ENCODE measurements around the gene MUC21. TPM values are rescaled to one million over a fixed set of nuclear protein-coding genes. Genes with fewer than 3 reads are reported as not detected.
"Not testable (repeated sequence)": the region's sequence is repeated elsewhere in the genome, so short reads cannot be mapped to it uniquely, and the experiment has no call there.

MUC21 gene
- total RNA-seq, 1 experiment from 2014 or later: 0.13 TPM

- intact Hi-C loops (cut with micrococcal nuclease; ENCODE audit: unreplicated experiment): no loop called here
- Histone ChIP-seq H3K36me3 (ENCODE audit: low read depth) (no peaks in the 10 kb centered on the region), H2AFZ (no peak overlapping the region), H4K20me1 (ENCODE audit: insufficient read depth) (no peaks in the 10 kb centered on the region), H3K4me2 (no peak overlapping the region), H3K9me3 (ENCODE audit: insufficient read depth, low read depth) (no peaks in the 10 kb centered on the region; the same call in 1 of the 2 replicates), H3K27ac (no peak overlapping the region), H3K79me2 (ENCODE audit: low read depth) (no peaks in the 10 kb centered on the region), H3F3A (ENCODE audit: insufficient read depth, low read depth) (no peaks in the 10 kb centered on the region), H3K4me1 (replicated peaks; ENCODE audit: insufficient read depth) (no peaks in the 10 kb centered on the region), H3K27me3 (ENCODE audit: insufficient read depth, low read depth) (no peaks in the 10 kb centered on the region), H3K4me3 (no peak overlapping the region), H3K9me2 (ENCODE audit: insufficient read depth) (no peaks in the 10 kb centered on the region)
- POLR2A ChIA-PET (ENCODE audit: unreplicated experiment): interaction anchor here (0.6 kb wide), 1 partner anchor 12 kb away, joined by 3 read pairs; no protein-coding TSS in a partner anchor
- no peak for DNase-seq
- TF ChIP-seq EZH2 (IDR thresholded peaks at IDR 0.05; ENCODE audit: low read depth) (no peak), CTCF (conservative IDR thresholded peaks at IDR 0.05) (no peak)
- BruUV-seq (replicated peaks): no TSS peak
- CTCF ChIA-PET: no interaction called here
Measured at GRCh38 chr6:31020057-31020456, 36.5 kb downstream of the MUC21 start.

GRCh38 chr6:31020631-31021255 lies 37.2 kb downstream of the MUC21 start:
- CTCF ChIA-PET: not testable (repeated sequence)

GRCh38 chr6:31021705-31022531 lies 38.4 kb downstream of the MUC21 start:
- H4K20me1 ChIP-seq (ENCODE audit: insufficient read depth); POLR2A ChIA-PET (ENCODE audit: unreplicated experiment); intact Hi-C loops (cut with micrococcal nuclease; ENCODE audit: unreplicated experiment); DNase-seq; H3F3A ChIP-seq (ENCODE audit: insufficient read depth, low read depth); H3K36me3 ChIP-seq (ENCODE audit: low read depth); H3K27ac ChIP-seq; H3K4me1 ChIP-seq (replicated peaks; ENCODE audit: insufficient read depth); CTCF ChIA-PET; H3K27me3 ChIP-seq (ENCODE audit: insufficient read depth, low read depth); H3K4me2 ChIP-seq; H2AFZ ChIP-seq; H3K9me3 ChIP-seq (ENCODE audit: insufficient read depth, low read depth); BruUV-seq (replicated peaks); H3K79me2 ChIP-seq (ENCODE audit: low read depth); H3K4me3 ChIP-seq; H3K9me2 ChIP-seq (ENCODE audit: insufficient read depth): not testable (repeated sequence)

More at GRCh38 chr6:31020631-31021255, 37.2 kb downstream of the MUC21 start:
- intact Hi-C loops (cut with micrococcal nuclease; ENCODE audit: unreplicated experiment); H3K79me2 ChIP-seq (ENCODE audit: low read depth); H2AFZ ChIP-seq; H3K4me3 ChIP-seq; H3K4me1 ChIP-seq (replicated peaks; ENCODE audit: insufficient read depth); H4K20me1 ChIP-seq (ENCODE audit: insufficient read depth); POLR2A ChIA-PET (ENCODE audit: unreplicated experiment); H3K27ac ChIP-seq; DNase-seq; H3K36me3 ChIP-seq (ENCODE audit: low read depth); H3K27me3 ChIP-seq (ENCODE audit: insufficient read depth, low read depth); H3K4me2 ChIP-seq; H3F3A ChIP-seq (ENCODE audit: insufficient read depth, low read depth); H3K9me2 ChIP-seq (ENCODE audit: insufficient read depth); BruUV-seq (replicated peaks); H3K9me3 ChIP-seq (ENCODE audit: insufficient read depth, low read depth): not testable (repeated sequence)

GRCh38 chr6:31025595-31025994 lies 42.1 kb downstream of the MUC21 start:
- Histone ChIP-seq H3K79me2 (ENCODE audit: low read depth) (no peaks in the 10 kb centered on the region), H3K36me3 (ENCODE audit: low read depth) (no peaks in the 10 kb centered on the region), H3K27ac (no peak overlapping the region), H2AFZ (no peak overlapping the region), H3K4me1 (replicated peaks; ENCODE audit: insufficient read depth) (no peaks in the 10 kb centered on the region), H4K20me1 (ENCODE audit: insufficient read depth) (no peaks in the 10 kb centered on the region), H3K4me2 (no peak overlapping the region), H3F3A (ENCODE audit: insufficient read depth, low read depth) (no peaks in the 10 kb centered on the region), H3K27me3 (ENCODE audit: insufficient read depth, low read depth) (no peaks in the 10 kb centered on the region), H3K9me3 (ENCODE audit: insufficient read depth, low read depth) (no peaks in the 10 kb centered on the region; the same call in 1 of the 2 replicates), H3K9me2 (ENCODE audit: insufficient read depth) (no peaks in the 10 kb centered on the region), H3K4me3 (no peak overlapping the region)
- intact Hi-C loops (cut with micrococcal nuclease; ENCODE audit: unreplicated experiment): no loop called here
- ChIA-PET CTCF (no interaction called here), POLR2A (ENCODE audit: unreplicated experiment) (no interaction called here)
- no peak for DNase-seq
- no TSS peak for BruUV-seq (replicated peaks)
- no peak for TF ChIP-seq EZH2 (IDR thresholded peaks at IDR 0.05; ENCODE audit: low read depth)
- no peak for TF ChIP-seq CTCF (conservative IDR thresholded peaks at IDR 0.05)
